ENCODE data around the gene FAM72B.
"Not testable (repeated sequence)": the region's sequence is repeated elsewhere in the genome, so short reads cannot be mapped to it uniquely, and the experiment has no call there.

The FAM72B gene

GRCh38 chr1:121148489-121149190 is 35.5 kb downstream of the FAM72B start:
- not testable (repeated sequence) for H3K4me1 Mint-ChIP-seq, DNase-seq, H3K9me3 Mint-ChIP-seq, H3K27ac Mint-ChIP-seq, H3K27me3 Mint-ChIP-seq, H3K4me3 Mint-ChIP-seq, H3K36me3 Mint-ChIP-seq
- peak; percentile 69 to 75 for ATAC-seq (replicated peaks)

DNA sequence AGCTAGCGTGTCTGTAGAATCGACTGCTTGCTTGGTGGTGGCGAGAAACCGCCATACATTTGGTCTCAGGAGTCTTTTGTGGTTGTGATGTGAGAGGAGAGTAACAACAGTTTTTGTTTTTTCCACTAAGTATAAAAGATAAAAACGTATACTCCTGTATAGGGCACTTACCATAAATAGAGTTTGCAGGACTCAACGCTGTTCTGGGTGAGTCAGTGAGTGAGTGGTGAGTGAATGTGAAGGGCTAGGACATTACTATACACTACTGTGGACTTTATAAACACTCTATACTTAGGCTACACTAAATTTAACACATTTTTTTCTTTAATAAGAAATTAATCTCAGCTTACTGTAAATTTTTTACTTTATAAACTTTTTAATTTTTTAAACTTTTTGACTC is 43.7 kb downstream of the FAM72B start:
- H3K4me1 Mint-ChIP-seq; H3K27ac Mint-ChIP-seq; ATAC-seq (replicated peaks); H3K27me3 Mint-ChIP-seq; H3K4me3 Mint-ChIP-seq; H3K9me3 Mint-ChIP-seq; DNase-seq; H3K36me3 Mint-ChIP-seq: not testable (repeated sequence)

DNA sequence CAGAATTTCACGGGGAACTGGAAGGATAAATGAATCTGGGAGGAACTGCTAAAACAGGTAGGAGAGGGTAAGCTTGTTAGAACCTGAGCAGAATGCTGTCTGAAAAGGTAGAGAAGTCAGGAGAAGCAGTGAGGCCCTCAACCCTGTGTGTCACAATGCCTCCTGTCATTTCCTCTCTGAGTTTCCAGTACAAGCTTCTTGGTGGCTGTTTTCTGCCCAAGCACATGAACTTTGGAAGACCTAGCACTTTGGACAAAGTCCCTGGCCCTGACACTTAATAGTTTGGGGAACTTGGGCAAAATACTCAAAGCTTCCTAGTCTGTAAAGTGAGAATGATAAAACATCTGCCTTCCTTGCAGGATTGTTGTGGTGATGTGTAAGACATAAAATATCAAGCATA is 52.6 kb downstream of the FAM72B start:
- H3K36me3 Mint-ChIP-seq; H3K4me1 Mint-ChIP-seq; H3K4me3 Mint-ChIP-seq; H3K9me3 Mint-ChIP-seq; H3K27ac Mint-ChIP-seq; DNase-seq; H3K27me3 Mint-ChIP-seq; ATAC-seq (replicated peaks): not testable (repeated sequence)

DNA sequence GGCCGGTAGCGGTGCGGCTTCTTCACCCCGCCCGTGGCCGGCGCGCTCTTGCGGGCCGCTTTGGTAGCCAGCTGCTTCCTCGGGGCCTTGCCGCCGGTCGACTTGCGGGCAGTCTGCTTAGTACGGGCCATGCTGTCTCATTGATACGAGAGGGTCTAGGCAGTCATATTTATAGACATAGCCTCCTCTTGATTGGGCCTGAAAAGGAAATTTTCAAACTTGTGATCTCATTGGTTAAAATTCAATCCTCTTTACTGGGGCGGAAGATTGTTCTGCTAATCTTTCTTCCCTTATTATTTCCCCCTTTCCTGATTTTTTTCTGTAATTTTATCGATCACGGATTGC is 65.7 kb downstream of the FAM72B start:
- peak; percentile 61 to 62 for ATAC-seq (replicated peaks)
- not testable (repeated sequence) for H3K27me3 Mint-ChIP-seq, DNase-seq, H3K4me1 Mint-ChIP-seq, H3K27ac Mint-ChIP-seq, H3K36me3 Mint-ChIP-seq, H3K9me3 Mint-ChIP-seq
- H3K4me3 Mint-ChIP-seq: peak overlapping the region in 1 of 2 donors; percentile 80
